GM19099 (cell line): ENCODE measurements around the gene SERTAD4.

Experiments used
- POLR2A ChIP-seq: IDR thresholded peaks from 3 replicates; pipeline ENCODE4 v1.6.1; 2011; ENCODE audit warnings: low read depth; ENCODE audit not compliant: insufficient read length; ENCODE audit errors: extremely low read depth

Gene SERTAD4

DNA sequence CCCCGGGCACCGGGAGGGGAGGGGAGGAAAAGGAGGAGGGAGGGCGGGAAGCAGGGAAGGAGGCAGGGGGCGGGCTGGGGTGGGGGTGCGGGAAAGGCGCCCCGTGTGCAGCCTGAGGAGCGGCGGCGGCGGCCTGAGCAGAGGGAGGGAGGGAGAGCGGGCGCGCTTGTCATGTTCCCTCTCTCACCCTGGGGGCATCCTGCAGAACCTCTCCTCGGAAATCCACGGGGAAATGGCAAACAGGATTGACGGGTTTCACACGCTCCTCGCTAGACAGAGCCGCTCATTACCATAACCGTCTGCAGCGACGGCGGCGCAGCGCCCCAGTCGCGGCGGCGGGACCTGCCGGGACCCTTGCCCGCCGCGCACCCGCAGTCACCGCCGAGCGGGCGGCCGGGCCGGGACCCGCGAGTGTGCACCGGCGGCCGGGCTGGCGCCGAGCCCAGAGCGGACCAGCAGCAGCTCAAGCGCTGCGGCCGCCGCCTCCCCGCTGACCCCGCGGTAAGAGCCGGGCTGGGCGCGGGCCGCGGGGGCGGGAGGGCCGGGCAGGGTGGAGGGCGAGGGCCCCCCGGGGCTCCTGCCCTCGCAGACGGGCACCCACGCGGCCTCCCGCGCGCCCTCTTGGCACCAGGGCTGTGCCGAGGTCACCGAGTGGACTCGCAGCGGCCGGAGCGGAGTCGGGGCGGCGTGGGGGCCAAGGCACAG, at the start of gene SERTAD4:
Gene SERTAD4, plus strand, starts transcription at position 286 of the 705 bp plus-strand sequence. CDS start 5,165 bp downstream, outside the sequence.
- TF ChIP-seq POLR2A = no peak

- no peak for TF ChIP-seq POLR2A
Measured at GRCh38 chr1:210185063-210185462, 47.5 kb upstream of the SERTAD4 start.

DNA sequence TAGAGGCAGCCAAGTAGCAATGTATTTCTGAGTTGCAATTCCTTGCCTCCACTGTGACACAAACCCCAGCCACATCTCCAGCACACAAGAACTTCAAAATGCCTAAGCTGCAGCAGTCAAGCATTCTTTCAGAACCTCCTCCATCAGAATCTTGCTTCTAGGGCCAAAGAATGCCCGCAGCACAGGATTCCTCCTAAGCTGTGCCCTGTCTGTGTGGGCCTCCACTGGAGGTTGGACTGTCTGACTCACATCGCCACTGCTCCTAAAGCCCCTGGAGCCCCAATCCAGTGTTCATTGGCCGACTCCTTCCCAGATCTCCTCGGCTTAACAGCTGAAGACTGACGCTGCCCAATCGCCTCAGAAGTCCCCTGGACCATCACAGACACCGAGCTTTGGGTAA, 43.2 kb upstream of the SERTAD4 start:
- TF ChIP-seq POLR2A = no peak

DNA sequence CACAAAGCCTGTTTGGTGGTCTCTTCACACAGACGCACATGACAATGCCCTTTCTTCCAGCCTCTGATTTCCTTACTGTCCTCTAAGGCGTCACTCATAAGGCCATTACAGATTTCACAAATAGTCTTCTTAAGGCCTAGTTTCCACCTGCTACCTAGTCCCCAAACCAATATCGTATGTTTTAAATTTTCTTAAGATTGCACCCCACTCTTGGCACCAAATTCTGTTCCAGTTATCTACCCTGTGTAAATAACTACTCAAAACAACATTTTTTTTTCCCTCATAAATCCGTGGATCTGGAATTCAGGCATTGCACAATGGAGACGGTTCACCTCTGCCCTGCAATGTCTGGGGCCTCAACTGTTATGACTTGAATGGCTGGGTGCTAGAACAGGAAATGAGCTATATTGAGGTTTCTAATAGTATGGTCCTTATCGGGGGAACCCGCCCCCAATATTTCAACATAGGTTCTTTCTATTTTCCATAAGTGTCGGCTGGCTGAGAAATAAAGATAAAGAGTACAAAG, 36.9 kb upstream of the SERTAD4 start:
- no peak for TF ChIP-seq POLR2A

DNA sequence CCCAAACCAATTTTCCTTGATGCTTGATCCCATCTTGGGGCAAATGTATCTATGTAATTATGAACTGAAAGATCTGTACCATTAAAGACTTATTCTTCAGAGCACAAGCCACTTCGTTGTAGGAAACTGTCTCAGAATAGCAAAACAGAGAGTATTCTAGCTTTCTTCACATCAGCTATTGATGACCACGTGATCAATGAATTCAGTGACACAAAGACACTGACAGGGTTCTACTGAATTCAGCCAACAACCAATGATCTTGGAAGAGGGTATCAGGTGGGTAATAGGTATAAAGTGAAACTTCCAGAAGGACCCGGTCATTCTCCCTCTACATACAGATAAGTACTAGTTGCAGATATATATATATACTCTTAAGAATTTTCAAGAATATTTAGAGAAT, 33.8 kb upstream of the SERTAD4 start:
- TF ChIP-seq POLR2A = no peak

GRCh38 chr1:210200124-210200736, 32.4 kb upstream of the SERTAD4 start:
- no peak for TF ChIP-seq POLR2A

DNA sequence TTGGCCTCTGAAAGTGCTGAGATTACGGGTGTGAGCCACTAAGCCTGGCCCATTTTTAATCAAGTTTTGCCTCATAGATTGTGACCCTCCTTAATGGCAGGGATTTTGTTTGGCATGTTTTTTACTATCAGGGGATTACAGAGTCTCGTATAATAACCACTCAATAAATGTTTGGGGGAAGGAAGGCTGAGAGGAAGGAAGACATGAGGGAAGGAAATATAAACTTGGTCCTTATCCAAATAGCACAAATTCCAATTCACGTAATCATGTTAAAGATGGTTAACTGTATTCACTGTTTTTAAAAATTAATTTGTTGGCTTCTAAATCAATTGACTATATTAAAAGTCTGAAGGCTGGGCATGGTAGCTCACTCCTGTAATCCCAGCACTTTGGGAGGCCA, 30.9 kb upstream of the SERTAD4 start:
- TF ChIP-seq POLR2A = no peak

- no peak for TF ChIP-seq POLR2A
Measured at GRCh38 chr1:210207597-210208450, 24.8 kb upstream of the SERTAD4 start.

DNA sequence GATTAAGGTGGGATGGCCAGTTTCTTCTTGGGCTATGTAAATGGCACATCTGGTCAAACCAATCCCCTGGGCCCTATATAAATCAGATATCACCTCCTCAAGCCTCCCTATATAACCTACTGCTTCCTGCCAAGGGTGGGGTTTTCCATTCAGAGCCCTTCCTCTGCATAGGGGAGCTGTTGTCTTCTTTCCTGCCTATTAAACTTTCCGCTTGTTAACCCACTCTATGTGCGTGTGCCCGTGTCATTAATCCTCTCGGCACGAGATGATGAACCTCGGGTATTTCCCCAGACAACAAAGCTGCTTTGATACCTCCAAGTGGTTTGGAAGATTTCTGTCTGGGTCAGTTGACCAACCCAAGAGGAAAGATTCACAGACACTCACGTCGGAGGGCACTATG, 19.3 kb upstream of the SERTAD4 start:
- no peak for TF ChIP-seq POLR2A

DNA sequence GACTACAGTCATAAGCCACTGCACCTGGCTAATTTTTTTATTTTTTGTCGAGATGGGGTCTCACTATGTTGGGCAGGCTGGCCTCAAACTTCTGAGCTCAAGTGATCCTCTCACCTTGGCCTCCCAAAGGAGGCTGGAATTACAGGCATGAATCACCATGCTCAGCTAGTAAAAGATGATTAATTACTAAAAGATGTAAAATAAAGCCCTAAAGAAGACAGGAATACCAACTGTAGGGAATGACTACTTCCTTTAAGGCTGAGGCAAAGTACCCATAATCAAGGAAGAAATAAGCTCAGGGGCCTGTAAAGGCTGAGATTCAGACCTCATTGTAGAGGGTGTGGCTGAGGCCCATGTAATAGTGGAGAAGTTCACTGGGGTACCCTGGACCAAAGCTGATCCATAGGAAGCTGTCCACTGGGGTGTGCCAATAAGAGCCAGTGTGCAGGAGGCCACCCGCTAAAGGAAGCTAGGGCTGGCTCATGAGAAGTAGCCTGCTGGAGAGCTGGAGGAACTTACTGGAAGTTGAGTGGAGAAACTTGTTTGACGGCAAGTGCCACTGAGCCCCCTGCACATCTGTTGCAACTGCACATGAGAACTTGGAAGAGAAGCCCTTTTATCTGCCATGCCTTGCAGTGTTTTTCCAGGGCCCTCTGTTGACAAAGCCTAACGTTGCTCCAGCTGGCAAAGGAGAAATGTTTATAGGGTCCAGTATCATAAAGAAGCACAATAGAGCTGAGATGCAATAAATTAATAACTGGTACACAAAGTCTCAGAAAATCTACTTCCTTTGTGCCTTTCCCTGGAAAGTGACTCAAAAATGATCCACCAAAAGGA, 17.8 kb upstream of the SERTAD4 start:
- TF ChIP-seq POLR2A = no peak

GRCh38 chr1:210217482-210217881, 15.1 kb upstream of the SERTAD4 start:
- TF ChIP-seq POLR2A = no peak

- no peak for TF ChIP-seq POLR2A
Measured at GRCh38 chr1:210218047-210218446, 14.5 kb upstream of the SERTAD4 start.

GRCh38 chr1:210222340-210223006, 10.1 kb upstream of the SERTAD4 start:
- TF ChIP-seq POLR2A = no peak
